GM20000 (cell line): ENCODE results near the gene CLUH.

ENCODE experiments used
- DNase-seq: peaks from one replicate; pipeline ENCODE4 v3.0.0; 2012; ENCODE audit warnings: low spot score
- TF ChIP-seq, protein P1 (sequence below): IDR thresholded peaks from 2 replicates; pipeline ENCODE4 v1.5.1; 2012; ENCODE audit warnings: mild to moderate bottlenecking, control low read depth; ENCODE audit errors: extremely low read depth, missing control alignments

The CLUH gene

DNA sequence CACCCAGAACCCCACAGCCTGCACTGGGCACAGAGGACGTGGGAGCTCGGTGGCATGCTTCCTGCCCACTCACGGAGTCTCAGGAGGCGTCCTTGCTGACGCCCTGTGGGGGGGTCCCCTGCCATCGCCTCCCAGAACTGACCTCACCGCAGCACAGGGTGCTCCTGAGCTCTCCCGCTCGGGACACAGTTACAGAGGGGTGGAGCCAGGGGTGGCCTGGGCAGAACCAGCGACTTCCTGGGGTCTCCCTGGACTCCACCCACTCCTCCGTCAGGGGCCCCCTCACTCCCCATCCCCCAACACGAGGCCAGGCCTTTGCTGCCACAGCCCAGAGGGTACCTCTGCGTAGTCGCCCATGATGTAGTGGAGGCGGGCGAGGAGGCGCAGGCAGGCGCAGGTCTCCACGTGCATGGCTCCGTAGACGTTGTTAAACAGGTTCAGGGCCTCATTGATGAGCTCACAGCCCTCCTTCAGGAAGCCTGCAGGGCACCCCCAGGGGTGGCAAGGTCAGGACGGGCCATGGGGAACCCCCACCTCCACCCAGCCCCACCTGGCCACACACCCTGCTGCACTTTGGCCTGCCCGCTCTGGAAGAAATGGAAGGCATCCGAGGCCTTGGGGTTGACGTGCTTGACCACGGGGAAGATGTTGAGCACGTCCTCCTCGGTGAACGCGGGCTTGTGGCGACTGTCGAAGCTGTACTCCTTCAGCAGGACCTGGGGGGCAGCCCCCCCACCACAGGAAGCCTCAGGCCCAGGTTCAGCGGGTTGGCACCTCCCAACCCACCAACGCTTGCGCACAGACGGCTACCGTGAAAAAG, 17.8 kb downstream of the CLUH start:
- TF ChIP-seq, protein P1, sequence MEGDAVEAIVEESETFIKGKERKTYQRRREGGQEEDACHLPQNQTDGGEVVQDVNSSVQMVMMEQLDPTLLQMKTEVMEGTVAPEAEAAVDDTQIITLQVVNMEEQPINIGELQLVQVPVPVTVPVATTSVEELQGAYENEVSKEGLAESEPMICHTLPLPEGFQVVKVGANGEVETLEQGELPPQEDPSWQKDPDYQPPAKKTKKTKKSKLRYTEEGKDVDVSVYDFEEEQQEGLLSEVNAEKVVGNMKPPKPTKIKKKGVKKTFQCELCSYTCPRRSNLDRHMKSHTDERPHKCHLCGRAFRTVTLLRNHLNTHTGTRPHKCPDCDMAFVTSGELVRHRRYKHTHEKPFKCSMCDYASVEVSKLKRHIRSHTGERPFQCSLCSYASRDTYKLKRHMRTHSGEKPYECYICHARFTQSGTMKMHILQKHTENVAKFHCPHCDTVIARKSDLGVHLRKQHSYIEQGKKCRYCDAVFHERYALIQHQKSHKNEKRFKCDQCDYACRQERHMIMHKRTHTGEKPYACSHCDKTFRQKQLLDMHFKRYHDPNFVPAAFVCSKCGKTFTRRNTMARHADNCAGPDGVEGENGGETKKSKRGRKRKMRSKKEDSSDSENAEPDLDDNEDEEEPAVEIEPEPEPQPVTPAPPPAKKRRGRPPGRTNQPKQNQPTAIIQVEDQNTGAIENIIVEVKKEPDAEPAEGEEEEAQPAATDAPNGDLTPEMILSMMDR = no peak

GRCh38 chr17:2692781-2693135, 18.8 kb downstream of the CLUH start:
- peak; percentile 24 for DNase-seq
- TF ChIP-seq, protein P1 = no peak

More for the DNA sequence above, 17.8 kb downstream of the CLUH start:
- DNase-seq = peak; percentile 25

- TF ChIP-seq, protein P1 = no peak
- peak; percentile 28 for DNase-seq
These were observed 19.4 kb downstream of the CLUH start for GRCh38 chr17:2691965-2692780.

DNA sequence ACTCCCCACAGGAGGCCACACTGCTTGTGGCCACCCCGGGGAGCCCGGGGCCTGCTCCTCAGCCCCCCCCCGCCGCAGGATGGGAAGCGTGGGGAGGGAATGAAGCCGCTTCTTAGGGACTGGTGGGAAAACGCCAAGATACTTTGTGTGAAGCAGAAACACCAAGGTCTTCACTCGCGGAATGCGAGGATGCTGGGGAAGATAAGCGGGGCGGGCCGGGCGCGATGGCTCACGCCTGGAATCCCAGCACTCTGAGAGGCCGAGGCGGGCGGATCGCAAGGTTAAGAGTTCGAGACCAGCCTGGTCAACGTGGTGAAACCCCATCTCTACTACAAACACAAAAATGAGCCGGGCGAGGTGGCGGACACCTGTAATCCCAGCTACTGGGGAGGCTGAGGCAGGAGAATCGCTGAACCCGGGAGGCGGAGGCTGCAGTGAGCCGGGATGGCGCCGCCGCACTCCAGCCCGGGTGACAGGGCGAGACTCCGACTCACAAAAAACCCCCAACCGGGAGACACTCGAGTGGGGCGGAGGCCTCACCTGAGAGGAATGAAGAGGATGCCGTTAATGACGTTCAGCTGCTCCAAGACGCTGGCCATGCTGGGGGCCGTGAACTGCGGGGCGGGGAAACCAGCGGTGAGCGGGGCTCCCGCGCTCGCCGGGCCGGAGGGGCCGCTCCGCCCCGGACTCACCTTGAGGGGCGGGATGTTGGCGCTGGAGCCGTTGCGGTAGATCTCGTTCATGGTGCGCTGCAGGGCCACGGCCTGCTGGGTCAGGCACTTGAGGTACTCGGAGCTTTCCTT, 20.3 kb downstream of the CLUH start:
- TF ChIP-seq, protein P1 = no peak
- peak; percentile 26 for DNase-seq

DNA sequence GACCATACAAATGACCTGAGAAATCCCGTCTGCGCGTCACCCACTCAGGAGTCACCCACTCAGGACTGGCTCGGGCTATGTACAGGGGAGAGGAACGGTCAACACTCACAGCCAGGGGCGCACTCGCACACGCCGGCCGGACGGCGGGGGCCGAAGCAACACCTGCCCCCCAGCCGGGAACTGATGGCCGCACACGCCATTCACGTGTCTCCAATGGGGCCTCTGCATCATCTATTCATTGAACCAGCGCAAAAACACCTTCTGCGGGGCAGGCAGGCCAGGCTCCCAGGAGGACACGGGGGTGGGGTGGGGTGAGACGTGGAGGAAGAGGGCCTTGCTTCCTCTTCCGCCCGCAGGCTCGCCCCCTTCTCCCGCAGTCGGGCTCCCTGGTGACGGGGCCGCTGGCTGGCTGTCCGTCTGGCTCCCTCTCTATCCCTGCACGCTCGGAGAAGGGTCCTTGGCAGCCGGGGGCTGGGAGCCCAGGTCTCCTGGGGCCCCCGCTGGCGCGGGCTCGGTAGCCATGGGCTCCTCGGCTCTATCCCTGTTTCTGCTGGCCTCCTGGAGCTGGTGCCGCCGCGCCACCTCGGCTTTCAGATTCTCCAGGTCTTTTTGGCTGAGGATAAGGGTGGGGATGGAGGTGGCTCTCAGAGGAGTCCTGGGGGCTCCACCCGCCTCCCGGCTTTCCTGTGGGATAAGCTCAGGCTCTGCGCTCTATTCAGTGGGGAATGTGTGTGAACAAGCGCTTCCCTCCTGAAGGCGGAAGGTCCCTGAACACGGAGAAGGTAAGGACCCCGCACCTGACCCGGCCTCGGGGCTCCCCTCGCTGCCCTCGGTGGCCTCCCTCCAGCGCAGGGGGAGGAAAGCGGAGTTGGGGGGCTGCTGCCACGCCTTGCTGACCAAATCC, 21.1 kb downstream of the CLUH start:
- TF ChIP-seq, protein P1 = no peak
- peak; percentile 39 for DNase-seq

- TF ChIP-seq, protein P1 = no peak
- DNase-seq = peak; percentile 25
These were observed 22.0 kb downstream of the CLUH start for GRCh38 chr17:2689411-2690164.
